CD4-positive, alpha-beta T cell treated with Interleukin-6 at 100 ng/mL for 8 hours (primary cell): Measurements from ENCODE around the gene GPC5.
"Not testable (repeated sequence)": the region's sequence is repeated elsewhere in the genome, so short reads cannot be mapped to it uniquely, and the experiment has no call there.

Source experiments
- DNase-seq: peaks from one replicate; pipeline ENCODE4 v3.0.0-alpha.2; 2020; ENCODE audit warnings: mixed read lengths, low spot score

Gene GPC5

GRCh38 chr13:92461402-92461801, 1063.0 kb downstream of the GPC5 start:
- DNase-seq, result no peak

GRCh38 chr13:92461831-92462230, 1063.4 kb downstream of the GPC5 start:
- no peak for DNase-seq

GRCh38 chr13:92463134-92463533, 1064.7 kb downstream of the GPC5 start:
- no peak for DNase-seq

GRCh38 chr13:92473765-92474475, 1075.5 kb downstream of the GPC5 start:
- no peak for DNase-seq

GRCh38 chr13:92480387-92480786, 1082.0 kb downstream of the GPC5 start:
- DNase-seq, result no peak

- DNase-seq, result not testable (repeated sequence)
These were observed 1084.4 kb downstream of the GPC5 start for GRCh38 chr13:92482790-92483189.

- DNase-seq, result no peak
These were observed 1085.5 kb downstream of the GPC5 start for GRCh38 chr13:92483894-92484293.

GRCh38 chr13:92487238-92487637, 1088.8 kb downstream of the GPC5 start:
- DNase-seq, result no peak

- no peak for DNase-seq
These were observed 1089.9 kb downstream of the GPC5 start for GRCh38 chr13:92488249-92488852.

GRCh38 chr13:92491839-92492238, 1093.4 kb downstream of the GPC5 start:
- no peak for DNase-seq

GRCh38 chr13:92494915-92495314, 1096.5 kb downstream of the GPC5 start:
- DNase-seq, result no peak

GRCh38 chr13:92500192-92500591, 1101.8 kb downstream of the GPC5 start:
- no peak for DNase-seq

- DNase-seq, result no peak
These were observed 1112.0 kb downstream of the GPC5 start for GRCh38 chr13:92510416-92510815.

GRCh38 chr13:92512852-92513251, 1114.4 kb downstream of the GPC5 start:
- no peak for DNase-seq

- DNase-seq, result no peak
These were observed 1115.3 kb downstream of the GPC5 start for GRCh38 chr13:92513672-92514071.

GRCh38 chr13:92514420-92515125, 1116.2 kb downstream of the GPC5 start:
- no peak for DNase-seq

- DNase-seq, result not testable (repeated sequence)
These were observed 1118.5 kb downstream of the GPC5 start for GRCh38 chr13:92516878-92517277.

GRCh38 chr13:92518622-92519021, 1120.2 kb downstream of the GPC5 start:
- DNase-seq, result not testable (repeated sequence)

- no peak for DNase-seq
These were observed 1131.9 kb downstream of the GPC5 start for GRCh38 chr13:92530364-92530763.

GRCh38 chr13:92535222-92536006, 1137.0 kb downstream of the GPC5 start:
- no peak for DNase-seq

GRCh38 chr13:92537471-92537870, 1139.0 kb downstream of the GPC5 start:
- no peak for DNase-seq

- no peak for DNase-seq
These were observed 1139.7 kb downstream of the GPC5 start for GRCh38 chr13:92538164-92538563.
